Pulmonary artery endothelial cell (primary cell): Measurements from ENCODE around the gene LPP. TPM values are rescaled to one million over a fixed set of nuclear protein-coding genes. Genes with fewer than 3 reads are reported as not detected.

Source experiments
- DNase-seq: peaks from one replicate; pipeline ENCODE4 v3.0.0-alpha.2; 2011; ENCODE audit warnings: low read depth, low spot score
- total RNA-seq: library from RNA; depleted of rRNA; stranded (reverse); fragments of >200 nt; gene quantifications from 2 replicates; pipeline ENCODE4 v1.2.3, GENCODE V29; 2014

Gene LPP
- total RNA-seq, 1 donor from 2014 or later: 31.5 TPM

DNA sequence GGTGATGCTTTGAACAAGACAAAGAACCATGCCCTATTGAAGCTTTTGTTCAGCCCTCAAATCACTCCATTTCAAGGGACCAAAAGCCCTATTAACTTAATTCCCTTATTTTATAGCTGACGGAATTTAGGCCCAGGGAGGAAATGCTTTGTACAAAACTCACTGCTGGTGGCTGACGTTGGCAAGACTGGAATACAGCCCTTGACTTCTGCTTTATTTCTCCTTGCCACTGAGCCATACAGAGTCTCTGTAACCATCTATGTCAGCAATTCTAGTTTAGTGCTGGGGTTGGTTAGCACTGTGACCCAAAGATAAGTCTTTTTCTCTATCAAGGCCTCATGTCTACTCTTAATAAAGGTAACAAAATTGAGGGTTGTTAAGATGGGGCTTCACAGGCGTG lies 701.7 kb downstream of the LPP start:
- DNase-seq: no peak

DNA sequence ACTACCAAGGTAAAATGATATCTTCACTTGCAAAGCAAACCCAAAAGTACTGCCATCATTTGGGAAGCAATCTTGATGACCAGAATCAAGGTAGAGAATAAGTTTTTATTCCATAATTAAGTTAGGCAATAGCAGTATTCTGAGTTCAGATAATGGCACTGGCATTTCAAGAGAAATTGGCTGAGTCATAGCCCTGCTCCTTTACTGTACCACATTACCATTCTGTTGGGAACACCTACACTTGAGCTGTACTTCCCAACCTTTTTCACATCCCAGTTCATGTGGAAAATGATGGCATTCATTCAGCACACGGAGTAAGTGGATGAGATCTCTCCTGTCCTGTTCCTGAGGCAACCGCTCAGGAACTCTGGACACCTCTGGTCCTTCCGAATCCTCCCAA lies 706.2 kb downstream of the LPP start:
- no peak for DNase-seq

DNA sequence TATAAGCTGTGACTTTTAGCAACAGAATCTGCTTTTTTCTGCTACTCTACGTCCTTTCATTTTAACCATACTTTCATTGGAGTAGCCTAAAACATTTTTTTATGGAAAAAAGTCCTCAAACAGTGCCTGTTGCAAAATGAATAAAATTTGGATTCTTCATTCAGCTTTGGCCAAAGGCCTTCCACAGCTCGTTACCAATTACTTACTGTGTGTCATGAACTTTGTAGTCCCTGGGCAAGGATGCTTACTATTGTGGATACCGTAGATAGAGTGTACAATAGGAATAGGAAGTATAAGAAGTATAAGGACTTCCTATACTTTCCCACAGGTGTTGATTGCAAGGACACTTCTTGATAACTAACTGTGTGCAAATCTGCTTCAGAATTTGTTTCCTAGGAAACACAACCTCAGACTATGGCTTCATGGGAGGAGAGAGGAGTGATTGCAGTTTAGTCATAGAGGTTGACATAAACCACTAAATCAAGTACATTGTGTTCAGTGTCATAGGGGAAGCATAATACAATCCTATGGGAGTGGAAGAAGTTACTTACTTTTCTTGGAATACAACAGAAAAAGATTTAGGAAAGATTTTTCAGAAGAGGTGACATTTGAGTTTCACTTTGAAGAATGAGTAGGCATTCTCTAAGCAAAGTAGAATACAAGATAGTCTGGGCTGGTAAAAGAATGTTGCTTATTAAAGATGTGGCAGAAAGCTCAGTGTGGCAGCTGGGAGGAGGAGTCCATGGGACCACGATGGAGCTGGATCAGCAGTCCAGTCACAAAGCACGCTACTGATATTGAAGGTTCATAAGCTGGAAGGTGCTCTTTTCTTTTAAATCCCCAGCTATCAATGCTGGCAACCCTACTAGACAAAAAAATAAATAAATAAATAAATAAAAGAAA lies 708.1 kb downstream of the LPP start:
- DNase-seq: no peak

DNA sequence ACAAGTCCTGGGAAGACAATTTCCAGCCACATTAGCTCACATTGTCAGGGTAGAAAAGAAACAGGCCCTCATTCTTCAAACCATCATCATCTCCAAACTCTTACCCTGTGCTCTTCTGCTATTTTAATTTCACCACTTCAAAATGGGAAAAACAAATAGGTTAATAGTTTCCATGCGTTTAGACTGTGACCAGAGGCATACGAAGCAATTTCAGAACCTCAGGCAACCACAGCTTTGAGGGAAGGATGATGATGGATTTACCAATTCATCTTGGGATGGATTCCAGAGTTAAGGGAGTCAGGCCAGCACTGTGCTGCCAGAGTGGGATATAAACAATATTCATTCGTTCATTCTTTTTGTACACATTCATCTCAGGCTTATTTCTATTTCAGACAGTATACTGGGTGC lies 710.0 kb downstream of the LPP start:
- no peak for DNase-seq

DNA sequence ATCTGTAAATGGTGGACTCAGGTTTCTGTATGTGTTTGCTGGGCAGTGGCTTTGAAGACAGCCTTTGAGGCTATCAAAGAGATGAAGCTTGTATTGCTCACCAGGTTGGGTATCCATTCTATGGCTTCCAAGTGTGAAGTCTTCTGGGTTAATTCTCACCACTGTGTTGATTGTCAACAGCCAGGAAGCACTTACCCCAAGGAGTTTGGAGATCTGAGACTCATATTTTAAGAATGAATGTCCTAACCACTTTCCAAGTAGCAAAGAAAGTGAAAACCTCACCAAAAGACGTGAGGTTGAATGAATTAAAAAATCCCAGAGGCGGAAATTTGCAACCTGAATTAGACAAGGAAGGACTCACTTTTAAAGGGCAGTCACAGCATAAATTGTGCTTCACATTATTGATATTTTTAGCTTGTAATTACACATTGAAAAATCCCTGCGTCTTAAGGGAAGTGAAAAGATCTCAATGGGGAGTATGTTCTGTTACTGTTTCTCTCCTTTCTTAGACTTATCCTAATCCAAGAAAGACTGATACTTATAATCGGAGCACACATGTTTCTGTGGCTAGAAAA lies 713.8 kb downstream of the LPP start:
- DNase-seq: no peak

DNA sequence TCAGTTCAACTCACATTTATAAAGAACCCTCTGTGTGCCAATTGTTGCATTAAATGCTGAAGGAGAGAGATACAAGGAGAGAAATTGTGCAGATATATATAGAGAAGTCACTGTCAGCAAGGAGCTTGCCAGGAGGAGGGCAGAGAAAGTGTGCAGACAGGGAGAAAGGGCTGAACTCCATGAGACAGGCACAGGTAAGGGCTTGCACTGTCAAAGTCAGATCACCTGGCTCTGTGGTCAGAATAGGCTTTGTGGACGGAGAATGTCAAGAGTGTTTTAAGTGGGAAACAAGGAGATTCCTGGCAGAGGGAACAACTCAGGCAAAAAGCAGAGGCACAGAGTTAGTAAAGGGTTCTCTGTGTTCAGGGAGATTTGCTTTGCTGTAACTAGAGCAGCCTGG lies 714.8 kb downstream of the LPP start:
- DNase-seq: no peak

DNA sequence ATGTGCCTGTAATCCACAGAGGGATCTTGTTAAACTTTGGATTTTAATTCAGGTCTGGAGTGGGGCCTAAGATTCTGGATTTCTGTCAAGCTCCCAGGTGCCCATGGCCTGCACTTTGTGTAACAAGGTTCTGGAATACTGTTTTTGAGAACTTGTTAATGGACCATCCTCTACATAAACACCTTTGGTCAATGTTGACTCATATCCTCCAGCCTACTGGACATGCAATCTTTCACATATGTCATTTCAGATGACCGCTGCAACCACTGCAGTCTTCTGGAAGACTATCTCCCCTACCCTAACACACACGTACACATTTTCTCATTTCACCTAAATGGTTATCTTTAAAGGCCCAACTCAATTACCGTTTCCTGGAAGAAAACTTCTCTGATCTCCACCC lies 715.7 kb downstream of the LPP start:
- DNase-seq: no peak

DNA sequence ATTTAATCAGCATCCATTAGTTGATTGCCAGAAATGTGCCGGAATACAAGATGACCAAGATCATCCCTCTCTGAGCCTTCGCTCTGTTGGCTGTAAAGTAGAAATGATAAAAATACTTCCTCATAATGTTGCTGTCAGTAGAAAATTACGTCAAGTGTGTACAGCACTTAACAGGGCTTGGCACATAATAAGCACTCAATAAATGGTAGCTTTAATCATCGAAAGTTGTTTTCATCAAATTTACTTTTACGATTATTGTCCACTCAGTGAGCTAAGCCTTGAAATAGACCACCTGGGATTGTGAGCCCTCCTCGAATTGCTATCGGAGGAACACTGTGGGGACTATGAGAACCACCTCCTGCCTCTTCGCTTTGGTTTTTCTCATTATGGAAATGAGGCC lies 716.5 kb downstream of the LPP start:
- no peak for DNase-seq

DNA sequence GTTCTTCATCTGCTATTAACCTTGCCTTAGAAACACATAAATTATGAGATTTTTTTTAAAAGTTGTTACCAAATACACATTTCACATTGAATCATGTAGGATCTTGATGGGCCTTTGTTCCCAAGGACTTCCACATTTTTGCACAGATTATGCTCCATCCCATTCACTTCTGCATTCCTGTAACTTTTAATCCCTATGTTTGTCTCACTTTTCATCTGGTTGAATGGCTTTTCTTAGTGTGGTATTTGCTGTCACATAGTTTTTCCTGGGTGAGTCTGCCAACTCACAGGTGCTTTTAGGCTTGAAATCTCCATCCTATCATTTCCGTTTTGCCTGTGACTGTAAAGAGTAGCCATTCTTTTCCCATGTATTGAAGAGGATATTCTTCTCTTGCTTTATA lies 720.6 kb downstream of the LPP start:
- DNase-seq: no peak

DNA sequence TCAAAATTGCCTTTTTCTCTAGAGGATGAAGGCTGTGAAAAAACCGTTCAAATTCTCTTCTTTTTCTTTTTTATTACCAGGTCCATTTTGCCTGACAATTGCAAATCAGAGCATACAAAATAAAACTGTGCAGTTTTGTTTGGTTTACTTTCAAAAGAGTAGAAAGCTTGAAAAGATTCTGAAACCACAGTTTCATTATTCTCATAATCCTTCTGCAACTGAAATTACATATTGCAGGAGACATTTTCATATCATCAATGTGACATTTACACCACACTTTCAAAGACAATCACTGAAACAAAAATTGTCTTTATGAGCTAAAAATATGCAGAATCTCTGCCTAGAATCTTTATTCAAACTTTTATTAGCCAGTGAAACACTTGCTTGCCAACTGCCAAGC lies 721.5 kb downstream of the LPP start:
- DNase-seq: no peak

DNA sequence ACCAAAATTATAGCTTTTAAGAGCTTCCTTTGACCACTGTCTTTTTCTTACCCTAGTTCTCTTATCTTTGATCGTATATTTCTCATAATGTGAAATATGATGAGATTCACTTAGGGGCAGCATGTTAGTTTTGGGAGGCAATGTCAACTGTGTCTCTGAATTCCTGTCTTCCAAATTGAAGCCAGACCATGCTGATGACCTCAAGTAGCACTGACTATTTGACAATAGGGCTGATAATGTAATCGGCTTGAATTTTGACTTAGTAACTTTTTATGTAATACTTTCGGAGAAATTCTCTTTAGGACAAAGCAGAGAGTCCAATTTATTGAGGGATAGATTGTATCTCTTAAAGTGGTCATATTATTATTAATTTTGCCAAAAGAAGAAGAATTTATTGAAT lies 722.4 kb downstream of the LPP start:
- no peak for DNase-seq

DNA sequence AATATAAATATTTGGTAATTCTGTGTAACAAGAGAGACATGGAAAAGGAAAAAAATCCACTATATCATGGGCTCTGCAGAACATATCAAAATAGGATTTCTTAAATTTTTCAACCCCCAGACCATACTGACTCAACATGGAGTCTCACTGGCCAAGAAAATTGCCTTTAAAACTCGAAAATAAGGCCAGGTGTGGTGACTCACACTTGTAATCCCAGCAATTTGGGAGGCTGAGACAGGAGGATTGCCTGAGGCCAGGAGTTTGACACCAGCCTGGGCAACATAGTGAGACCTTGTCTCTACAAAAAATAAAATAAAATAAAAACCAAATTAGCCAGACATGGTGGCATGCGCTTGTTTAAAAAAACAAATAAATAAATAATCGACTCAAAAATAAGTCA lies 723.4 kb downstream of the LPP start:
- DNase-seq: no peak

DNA sequence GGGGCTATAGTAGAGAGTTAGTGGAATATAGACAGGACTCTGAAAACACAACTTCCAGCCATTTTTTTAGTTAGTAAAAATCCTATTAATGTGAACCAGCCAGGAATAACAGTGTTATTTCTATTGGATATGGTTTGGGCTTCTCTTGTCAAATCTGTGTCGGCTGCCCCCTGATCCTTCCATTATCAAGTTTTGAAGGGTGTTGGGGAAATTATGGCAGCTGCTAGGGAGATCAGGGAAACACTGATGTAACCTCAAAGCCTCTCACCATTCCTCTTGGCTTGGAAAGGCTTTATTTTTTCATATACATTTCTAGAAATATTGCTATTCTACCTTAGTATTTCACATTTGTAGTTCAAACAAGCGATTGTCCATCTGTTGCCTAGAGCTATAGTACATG lies 724.1 kb downstream of the LPP start:
- no peak for DNase-seq

DNA sequence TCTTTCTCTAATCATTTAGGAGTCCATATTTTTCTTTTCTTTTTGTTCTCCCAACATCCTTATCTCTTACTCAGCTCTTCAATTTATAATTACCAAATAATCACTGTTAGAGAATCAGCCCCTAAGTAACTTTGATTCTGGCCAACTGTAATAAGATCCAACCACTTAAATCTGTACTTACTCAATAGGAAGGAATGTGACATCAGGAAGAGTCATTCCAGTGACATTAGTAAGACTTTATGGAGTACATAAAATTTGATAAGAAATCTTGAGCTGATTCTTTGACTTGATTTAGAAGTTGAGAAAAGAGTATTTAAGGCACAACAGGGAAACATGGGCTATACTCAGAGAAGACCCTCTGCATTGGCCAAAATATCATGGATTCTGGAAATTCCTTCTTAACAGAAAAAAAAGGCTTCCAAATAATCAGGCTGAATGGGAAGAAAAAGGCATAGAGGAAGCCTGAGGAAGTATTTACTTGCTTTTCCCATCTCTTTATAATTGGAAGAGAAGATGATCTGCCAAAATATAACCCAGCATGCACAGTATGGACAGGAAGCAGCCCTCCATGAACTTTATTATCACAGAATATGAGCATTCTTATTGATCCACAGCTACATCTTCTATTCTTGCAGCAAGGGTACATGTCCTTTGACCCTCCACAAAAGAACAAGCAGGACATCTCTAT lies 728.1 kb downstream of the LPP start:
- DNase-seq: peak; percentile 62

DNA sequence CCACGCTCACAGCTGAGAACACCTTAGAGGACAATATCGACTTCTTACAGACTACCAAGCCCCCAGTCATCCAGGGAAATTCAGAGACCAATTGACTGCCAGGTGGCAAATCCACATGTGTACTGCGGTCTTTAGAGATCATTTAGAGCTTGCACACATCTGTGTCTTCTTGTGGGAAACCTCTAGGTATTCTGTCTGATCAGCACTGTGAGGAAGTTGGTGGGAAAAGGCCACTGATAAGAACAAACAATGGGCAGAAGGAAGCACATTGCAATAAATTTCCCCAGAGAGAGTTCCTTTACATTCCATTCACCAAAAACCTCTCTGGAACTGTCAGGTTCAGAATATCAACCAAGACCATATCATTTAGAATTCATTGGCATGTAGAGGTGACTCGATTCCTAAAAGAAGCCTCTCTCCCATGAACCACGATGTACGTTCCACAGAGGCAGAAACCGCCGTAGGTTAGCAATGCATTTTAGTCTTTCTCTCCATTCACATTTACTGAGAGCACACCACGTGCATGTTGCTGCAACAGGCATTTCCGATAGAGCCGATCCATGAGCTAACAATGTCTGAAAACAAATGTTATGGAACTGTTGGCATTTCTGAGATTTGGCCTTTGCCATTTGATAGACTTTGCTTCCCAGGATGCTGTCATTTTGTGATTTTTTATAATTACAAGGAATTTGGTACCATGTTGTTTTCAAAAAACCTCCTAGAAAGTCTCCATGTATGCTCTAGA lies 730.5 kb downstream of the LPP start:
- peak; percentile 78 for DNase-seq

DNA sequence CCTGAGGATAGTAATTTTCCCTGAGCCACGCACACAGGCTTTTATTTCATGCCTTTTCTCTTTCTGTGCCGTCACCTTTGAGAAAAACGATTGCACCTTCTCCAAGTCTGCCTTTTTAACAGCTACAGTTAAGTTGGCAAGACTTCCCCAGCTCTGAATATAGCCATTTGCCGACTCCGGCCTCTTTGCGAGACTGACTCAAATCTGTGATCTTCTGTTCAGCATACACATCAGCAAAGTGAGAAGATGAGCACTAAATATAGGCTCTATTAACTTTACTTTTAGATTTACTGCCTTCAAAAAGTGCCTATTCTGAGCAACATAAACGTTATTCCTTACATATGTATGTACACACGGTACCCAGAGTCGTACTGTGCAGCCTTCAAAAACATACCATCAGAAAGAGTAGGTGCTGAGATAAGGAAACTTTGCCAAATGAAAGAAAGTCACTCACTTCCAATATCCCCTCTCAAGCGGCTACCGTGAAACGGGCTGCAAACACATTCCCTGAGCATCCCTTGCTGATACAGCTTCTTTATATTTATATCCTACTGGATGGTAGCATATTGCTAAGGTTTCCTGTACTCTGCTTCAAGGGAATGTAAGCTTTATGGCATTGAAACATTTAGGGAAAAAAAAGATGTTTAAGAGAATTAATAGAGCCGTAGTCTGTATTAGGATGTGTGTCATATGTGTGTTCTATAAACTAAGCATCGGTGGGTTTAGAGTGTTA lies 734.5 kb downstream of the LPP start:
- DNase-seq: no peak

DNA sequence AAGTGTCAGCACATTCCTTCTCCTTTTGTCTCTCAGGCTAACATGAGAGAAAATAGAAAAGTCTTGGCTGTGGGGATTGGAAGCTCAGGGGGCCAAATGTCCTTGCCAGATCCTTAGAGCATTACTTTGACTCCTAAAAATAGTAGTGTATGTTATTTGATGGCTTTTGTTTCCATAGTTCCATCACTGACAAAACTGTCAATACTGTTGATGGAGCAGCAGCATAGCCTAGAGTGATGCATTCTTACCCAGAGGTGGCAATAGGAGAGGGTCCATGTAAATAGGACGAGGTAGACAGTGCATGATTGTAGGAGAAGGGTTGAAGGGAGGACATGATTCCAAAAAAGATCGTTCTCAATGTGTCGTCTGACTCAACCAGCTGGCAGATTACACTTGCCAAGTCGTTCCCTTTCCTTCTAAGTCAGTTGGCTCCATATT lies 735.1 kb downstream of the LPP start:
- DNase-seq: no peak

DNA sequence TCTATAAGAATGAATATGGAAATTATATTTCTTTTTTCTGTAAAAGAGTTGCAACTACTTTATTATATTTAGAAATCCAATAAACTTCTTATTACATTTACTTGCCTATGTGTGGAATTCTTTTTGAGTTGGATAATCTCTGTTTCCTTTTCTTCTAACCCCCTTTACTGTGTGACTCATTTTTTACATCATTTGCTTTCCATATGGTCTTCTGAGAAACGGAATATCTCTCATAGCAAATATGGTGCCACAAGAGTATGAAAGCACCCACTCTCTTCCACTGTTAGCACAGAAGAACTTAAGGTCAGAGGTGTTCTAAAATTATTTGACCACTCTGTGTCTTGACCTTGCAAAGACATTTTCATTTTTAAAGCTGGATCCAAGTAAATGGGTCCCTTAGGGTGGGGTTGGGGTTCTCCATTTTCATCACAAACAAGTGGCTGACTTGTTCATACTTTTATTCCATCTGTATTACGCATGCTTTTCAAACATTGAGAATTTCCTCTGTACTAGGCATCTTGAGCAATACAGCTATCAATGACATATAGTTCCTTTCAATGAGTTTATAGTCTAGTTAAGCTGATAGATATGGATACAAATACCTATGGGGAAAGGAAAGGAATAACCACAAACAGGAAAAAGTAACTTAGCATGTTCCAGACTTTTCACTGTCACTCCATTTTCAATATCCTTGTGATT lies 736.8 kb downstream of the LPP start:
- no peak for DNase-seq

DNA sequence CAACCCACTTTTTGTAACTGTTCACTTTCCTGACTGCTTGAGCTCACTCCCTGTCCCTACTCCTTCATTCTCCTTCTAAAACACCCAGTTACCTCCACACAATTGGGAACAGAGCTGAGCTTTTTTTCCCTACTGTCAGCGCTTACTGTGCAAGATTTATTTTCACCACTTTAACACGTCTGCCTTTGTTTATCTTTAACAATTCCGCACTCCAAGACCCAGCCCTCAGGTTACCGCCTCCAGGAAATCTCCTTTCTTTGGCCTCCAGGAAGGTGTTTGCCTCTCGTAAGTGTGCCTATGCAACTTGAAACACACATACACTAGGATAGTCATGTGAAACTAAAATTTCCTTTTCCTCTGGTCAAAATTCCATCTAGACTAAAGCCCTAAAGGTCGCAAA lies 745.9 kb downstream of the LPP start:
- DNase-seq: no peak

DNA sequence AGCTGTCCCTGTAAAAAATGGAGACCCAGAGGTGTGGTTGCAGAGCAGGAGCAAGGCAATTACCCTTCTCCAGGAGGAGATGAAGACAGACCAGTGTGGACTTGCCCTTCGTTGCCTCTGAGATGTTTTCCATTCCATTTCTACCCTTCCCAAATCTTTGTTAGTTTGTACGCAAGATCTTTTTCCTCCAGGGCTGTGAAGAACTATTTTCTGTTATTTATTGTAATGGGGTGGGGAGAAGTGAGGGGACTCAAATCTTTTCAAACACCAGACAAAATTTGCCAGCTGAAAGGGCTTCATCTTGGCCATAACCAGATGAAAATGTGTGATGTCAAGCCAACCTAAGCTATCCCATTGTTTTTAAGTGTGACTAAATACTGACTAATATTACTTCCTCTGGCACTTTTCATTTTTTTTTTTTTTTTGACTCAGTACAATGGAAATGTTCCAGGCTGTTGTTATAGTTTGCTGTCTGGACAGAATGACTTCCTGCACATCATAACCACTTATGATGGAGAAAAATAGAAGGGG lies 746.5 kb downstream of the LPP start:
- peak; percentile 73 for DNase-seq
